Measurements from ENCODE around the gene SH2D5.

The SH2D5 gene

GRCh38 chr1:20713440-20713839 lies 19.1 kb downstream of the SH2D5 start:
- DNase-seq (ENCODE audit: low read depth in 2 of 2) = no peak

DNA sequence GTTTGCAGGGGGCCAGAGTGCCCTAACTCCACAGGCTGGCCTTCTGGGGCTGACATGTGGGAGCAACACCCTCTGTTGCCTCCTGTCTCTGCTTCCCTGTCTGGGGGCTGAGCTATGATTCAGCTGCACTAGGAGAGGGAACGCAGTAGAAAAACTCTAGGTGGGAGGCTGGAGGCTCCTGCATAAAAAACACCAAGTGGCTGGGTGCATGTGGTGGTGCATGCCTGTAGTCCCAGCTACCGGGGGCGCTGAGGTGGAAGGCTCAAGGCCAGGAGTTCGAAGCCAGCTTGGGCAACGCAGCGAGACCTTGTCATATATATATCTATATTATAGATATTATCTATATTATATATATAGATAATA lies 20.3 kb downstream of the SH2D5 start:
- DNase-seq (ENCODE audit: low read depth in 2 of 2) = no peak

GRCh38 chr1:20711285-20712214 lies 21.0 kb downstream of the SH2D5 start:
- DNase-seq (ENCODE audit: low read depth in 2 of 2) = no peak

GRCh38 chr1:20710469-20711284 lies 21.8 kb downstream of the SH2D5 start:
- DNase-seq (ENCODE audit: low read depth in 2 of 2) = no peak

DNA sequence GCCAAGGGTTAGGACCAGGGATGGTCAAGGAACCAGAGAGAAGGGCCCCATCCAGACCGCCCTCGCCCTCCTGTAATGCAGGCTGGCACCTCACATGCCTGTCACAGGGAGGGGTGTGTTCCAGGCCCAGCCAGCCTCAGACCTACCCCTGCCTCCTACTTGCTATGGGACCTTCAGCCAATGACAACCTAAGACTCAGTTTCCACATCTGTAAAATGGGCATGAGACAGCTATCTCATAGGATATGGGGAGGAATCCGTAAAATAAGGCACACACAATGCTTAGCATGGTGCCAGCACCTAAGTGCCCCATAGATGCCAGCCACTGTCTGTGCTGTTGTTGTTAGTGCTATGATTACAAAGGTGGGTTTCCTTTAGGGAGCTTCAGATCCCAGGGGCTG lies 22.6 kb downstream of the SH2D5 start:
- no peak for DNase-seq (ENCODE audit: low read depth in 2 of 2)

GRCh38 chr1:20708891-20709290 lies 23.6 kb downstream of the SH2D5 start:
- no peak for DNase-seq (ENCODE audit: low read depth in 2 of 2)

GRCh38 chr1:20708057-20708456 lies 24.4 kb downstream of the SH2D5 start:
- no peak for DNase-seq (ENCODE audit: low read depth in 2 of 2)

DNA sequence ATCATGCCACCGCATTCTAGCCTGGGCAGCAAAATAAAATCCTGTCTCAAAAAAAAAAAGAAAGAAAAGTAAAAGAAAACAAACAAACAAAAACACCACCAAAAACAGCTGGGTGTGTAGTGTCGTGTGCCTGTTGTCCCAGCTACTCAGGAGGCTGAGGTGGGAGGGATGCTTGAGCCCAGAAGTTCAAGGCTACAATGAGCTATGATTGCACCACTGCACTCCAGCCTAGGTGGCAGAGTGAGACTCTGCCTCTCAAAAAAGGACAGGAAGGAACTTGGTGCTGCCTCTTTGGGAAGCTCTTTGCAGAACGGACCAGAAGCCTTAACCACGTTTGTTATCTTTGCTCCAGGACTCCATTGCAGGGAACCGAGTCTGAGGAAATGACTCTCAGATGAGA lies 25.7 kb downstream of the SH2D5 start:
- DNase-seq (ENCODE audit: low read depth in 2 of 2) = no peak

GRCh38 chr1:20705203-20705755 lies 27.2 kb downstream of the SH2D5 start:
- no peak for DNase-seq (ENCODE audit: low read depth in 2 of 2)

- no peak for DNase-seq (ENCODE audit: low read depth in 2 of 2)
Observed at GRCh38 chr1:20704390-20705202, 27.9 kb downstream of the SH2D5 start.

GRCh38 chr1:20703124-20703756 lies 29.3 kb downstream of the SH2D5 start:
- DNase-seq (ENCODE audit: low read depth in 2 of 2) = no peak

GRCh38 chr1:20702416-20702815 lies 30.1 kb downstream of the SH2D5 start:
- no peak for DNase-seq (ENCODE audit: low read depth in 2 of 2)

DNA sequence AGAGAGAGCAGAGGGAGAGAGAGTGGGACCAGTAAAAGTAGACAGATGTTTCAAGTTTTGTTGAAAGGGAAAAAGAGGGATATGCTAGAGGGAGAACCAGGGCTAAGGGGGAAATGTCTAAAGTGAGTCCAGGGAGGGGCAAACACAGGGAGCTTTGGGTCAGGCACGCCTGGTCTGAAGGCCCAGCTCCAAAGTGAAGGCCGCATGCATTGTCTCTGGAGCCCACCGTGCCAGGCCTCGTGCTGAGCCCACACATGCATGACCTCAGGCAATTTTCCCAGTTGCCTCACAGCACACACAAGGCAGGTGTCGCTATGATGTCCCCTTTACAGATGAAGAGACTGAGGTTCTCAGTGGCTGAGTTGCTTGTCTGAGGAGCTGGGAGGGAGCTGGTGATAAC lies 30.7 kb downstream of the SH2D5 start:
- no peak for DNase-seq (ENCODE audit: low read depth in 2 of 2)

GRCh38 chr1:20701446-20701845 lies 31.1 kb downstream of the SH2D5 start:
- DNase-seq (ENCODE audit: low read depth in 2 of 2) = no peak

DNA sequence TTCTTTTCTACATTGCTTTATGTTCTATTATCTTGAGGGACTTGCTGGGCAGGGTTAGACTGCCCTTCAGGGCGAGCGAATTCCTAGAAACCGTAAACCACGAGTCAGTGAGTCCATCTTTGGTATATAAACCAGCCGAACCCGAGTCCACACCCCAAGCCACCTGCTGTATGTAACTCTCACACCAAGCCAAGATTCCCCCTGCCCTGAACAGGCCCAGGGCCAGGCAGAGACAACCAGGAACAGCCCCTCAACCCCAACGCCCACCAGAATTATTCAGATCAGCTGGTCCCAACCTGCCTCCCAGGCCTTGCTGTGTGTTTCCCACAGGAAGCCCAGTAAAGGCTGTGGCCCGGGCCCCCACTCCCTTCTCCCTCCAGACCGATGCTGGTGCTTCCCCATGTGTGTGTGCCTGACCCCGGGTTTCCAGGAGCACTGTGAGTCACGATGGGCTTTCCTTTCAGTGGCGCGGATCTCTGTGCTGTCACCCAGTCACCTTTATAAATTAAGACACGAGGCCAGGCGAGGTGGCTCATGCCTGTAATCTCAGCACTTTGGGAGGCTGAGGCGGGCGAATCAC lies 31.8 kb downstream of the SH2D5 start:
- no peak for DNase-seq (ENCODE audit: low read depth in 2 of 2)

- DNase-seq (ENCODE audit: low read depth in 2 of 2) = no peak
Observed at GRCh38 chr1:20699558-20699957, 32.9 kb downstream of the SH2D5 start.

- no peak for DNase-seq (ENCODE audit: low read depth in 2 of 2)
Observed at GRCh38 chr1:20698195-20698910, 34.1 kb downstream of the SH2D5 start.

DNA sequence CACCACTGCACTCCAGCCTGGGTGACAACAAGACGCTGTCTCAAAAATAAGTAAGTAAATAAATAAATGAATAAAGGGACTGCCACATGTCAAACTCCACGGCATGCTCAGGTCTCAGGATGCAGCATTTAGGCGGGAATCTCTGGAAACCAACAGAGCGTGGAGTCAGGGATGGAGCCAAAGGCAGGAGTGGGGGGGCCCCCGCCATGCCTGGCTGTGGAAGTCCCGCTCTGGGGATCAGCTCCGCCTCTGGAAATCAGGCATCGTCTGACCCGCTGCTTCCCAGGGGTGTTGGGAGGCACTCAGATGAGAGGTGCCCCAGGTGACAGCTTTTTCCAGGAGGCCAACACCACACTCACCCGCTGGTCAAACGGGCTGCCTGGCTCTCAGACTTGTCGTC lies 34.9 kb downstream of the SH2D5 start:
- DNase-seq (ENCODE audit: low read depth in 2 of 2) = no peak

- peak; percentile 57 to 66 for DNase-seq (ENCODE audit: low read depth in 2 of 2)
Observed at GRCh38 chr1:20696397-20697333, 35.8 kb downstream of the SH2D5 start.
